Superior temporal gyrus (tissue), 1 donor: Measurements from ENCODE around the gene BCL6.

Experiments used
- DNase-seq: peaks from one replicate; pipeline ENCODE4 v3.0.0-alpha.2; 2016; ENCODE audit errors: extremely low spot score

BCL6 gene

DNA sequence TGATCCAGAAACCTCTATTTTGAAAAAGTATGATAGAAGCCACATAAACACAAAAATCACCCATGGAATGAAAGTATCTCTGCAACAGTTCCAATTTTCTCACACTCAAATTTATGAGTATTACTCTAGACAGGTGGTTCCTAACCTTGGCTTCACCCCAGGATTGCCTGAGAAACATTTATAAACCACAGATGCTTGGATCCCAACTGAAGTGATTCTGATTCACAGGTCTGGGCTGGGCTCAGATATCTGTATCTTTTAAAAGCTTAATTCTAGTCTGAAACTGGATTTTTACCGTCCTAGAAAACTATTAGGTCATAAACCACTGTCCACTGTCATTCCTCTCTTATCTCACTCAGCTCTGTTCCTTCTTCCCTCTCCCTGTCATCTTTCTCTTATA lies 67.7 kb downstream of the BCL6 start:
- no peak for DNase-seq

DNA sequence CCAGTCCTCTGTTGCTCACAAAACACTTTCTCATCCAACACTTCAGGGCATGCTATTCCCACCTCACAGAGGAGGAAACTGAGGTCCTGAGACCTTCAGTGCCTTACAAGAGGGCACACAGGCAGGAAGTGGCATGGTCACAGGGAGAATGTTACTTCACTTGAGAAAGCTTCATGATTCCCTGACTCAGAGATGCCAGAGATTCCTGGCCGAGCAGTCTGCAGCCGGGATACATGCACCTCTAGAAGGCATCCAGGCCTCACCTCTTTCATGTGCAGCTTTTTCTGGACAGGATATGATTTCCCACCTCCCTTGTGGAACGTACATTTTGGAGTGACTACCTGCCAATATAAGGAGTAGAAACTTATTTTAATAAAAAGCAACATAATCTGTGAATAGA lies 72.3 kb downstream of the BCL6 start:
- no peak for DNase-seq
